Mesothelial cell of epicardium (in vitro differentiated cells): Measurements from ENCODE around the gene CES1. TPM values are rescaled to one million over a fixed set of nuclear protein-coding genes. Genes with fewer than 3 reads are reported as not detected.
"Not testable (repeated sequence)": the region's sequence is repeated elsewhere in the genome, so short reads cannot be mapped to it uniquely, and the experiment has no call there.

ENCODE experiments used
- DNase-seq, 2 experiments: peaks; one replicate each; pipeline ENCODE4 v3.0.0; 2021; ENCODE audit warnings: low spot score in 2 of 2; ENCODE audit not compliant: unreplicated experiment in 2 of 2
- H3K27ac Mint-ChIP-seq: 2 replicates; pipeline ENCODE4 v1.8.0; 2021; ENCODE audit warnings: mixed read lengths
- H3K27me3 Mint-ChIP-seq: 2 replicates; pipeline ENCODE4 v1.8.0; 2021; ENCODE audit warnings: low read depth, mixed read lengths
- H3K36me3 Mint-ChIP-seq: 2 replicates; pipeline ENCODE4 v1.8.0; 2021; ENCODE audit warnings: mixed read lengths
- H3K4me1 Mint-ChIP-seq: 2 replicates; pipeline ENCODE4 v1.8.0; 2021; ENCODE audit warnings: mixed read lengths
- H3K4me3 Mint-ChIP-seq: 2 replicates; pipeline ENCODE4 v1.8.0; 2021; ENCODE audit warnings: mild to moderate bottlenecking, moderate library complexity, mixed read lengths
- H3K9me3 Mint-ChIP-seq: 2 replicates; pipeline ENCODE4 v1.8.0; 2021; ENCODE audit warnings: mixed read lengths
- total RNA-seq: library from RNA; stranded (reverse); gene quantifications from 3 replicates; pipeline ENCODE4 v1.2.1, GENCODE V29; 2021
- TF ChIP-seq, protein P1 (sequence below): fragments of 200-600 bp; sonication (generic); IDR thresholded peaks from one replicate; pipeline ENCODE4 v1.5.0; 2021; ENCODE audit warnings: antibody characterized with exemption; ENCODE audit not compliant: unreplicated experiment

The CES1 gene
- total RNA-seq, 1 donor from 2014 or later: 0.45 TPM

DNA sequence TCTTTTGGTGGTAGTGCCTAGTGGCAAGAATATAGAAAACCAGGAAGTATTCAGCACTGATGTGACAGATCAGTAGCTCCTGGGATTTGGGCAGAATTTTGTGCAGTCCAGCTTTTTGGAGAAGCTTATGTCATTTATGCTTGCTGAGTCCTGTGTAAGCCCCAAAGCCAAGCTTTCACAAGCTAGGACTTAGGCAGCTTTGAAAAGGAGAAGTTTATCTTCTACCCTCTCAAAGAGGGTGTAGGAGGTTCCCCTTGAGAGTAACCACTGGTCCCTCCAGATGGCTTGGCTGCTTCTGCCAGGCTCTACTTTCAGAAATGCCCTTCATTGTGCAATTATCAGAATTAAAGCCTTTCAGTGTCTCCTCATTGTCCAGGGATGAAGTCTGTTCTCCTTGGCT is 78.8 kb downstream of the CES1 start:
- H3K27ac Mint-ChIP-seq: no peak overlapping the region
- TF ChIP-seq, protein P1, sequence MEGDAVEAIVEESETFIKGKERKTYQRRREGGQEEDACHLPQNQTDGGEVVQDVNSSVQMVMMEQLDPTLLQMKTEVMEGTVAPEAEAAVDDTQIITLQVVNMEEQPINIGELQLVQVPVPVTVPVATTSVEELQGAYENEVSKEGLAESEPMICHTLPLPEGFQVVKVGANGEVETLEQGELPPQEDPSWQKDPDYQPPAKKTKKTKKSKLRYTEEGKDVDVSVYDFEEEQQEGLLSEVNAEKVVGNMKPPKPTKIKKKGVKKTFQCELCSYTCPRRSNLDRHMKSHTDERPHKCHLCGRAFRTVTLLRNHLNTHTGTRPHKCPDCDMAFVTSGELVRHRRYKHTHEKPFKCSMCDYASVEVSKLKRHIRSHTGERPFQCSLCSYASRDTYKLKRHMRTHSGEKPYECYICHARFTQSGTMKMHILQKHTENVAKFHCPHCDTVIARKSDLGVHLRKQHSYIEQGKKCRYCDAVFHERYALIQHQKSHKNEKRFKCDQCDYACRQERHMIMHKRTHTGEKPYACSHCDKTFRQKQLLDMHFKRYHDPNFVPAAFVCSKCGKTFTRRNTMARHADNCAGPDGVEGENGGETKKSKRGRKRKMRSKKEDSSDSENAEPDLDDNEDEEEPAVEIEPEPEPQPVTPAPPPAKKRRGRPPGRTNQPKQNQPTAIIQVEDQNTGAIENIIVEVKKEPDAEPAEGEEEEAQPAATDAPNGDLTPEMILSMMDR: no peak
- no peaks in the 10 kb centered on the region for H3K9me3 Mint-ChIP-seq
- no peak for DNase-seq
- no peaks in the 10 kb centered on the region for H3K36me3 Mint-ChIP-seq
- H3K4me3 Mint-ChIP-seq: no peak overlapping the region
- peaks cover 24% of the 10 kb centered on the region for H3K27me3 Mint-ChIP-seq
- H3K4me1 Mint-ChIP-seq: peaks cover 7% of the 10 kb centered on the region

DNA sequence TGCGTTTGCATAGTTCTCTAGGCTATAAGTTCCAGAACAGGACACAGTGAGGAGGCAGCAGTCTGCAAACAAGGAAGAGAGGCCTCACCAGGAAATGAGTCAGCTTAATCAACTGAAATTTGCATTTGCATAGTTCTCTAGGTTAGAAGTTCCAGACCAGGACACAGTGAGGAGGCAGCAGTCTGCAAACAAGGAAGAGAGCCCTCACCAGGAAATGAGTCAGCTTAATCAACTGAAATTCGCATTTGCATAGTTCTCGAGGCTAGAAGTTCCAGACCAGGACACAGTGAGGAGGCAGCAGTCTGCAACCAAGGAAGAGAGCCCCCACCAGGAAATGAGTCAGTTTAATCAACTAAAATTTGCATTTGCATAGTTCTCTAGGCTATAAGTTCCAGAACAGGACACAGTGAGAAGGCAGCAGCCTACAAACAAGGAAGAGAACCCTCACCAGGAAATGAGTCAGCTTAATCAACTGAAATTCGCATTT is 79.7 kb downstream of the CES1 start:
- H3K27ac Mint-ChIP-seq: peak overlapping the region; percentile 52
- not testable (repeated sequence) for DNase-seq, H3K4me1 Mint-ChIP-seq, H3K9me3 Mint-ChIP-seq, H3K36me3 Mint-ChIP-seq, H3K4me3 Mint-ChIP-seq
- peaks cover 18% of the 10 kb centered on the region for H3K27me3 Mint-ChIP-seq

Other genes starting within 250 kb of the CES1 start
- 0.18 to 0.34 TPM (median 0.31 TPM) in 3 replicates for gene SLC6A2, start 177.1 kb downstream of the CES1 start, total RNA-seq
- not detected in 3 replicates for gene CES5A, start 42.3 kb upstream of the CES1 start, total RNA-seq